IPS-NIHi11 (cell line): ENCODE results near the gene ELP2.
"Not testable (repeated sequence)": the region's sequence is repeated elsewhere in the genome, so short reads cannot be mapped to it uniquely, and the experiment has no call there.

ENCODE experiments used
- DNase-seq: peaks from one replicate; pipeline ENCODE4 v3.0.0; 2012; ENCODE audit warnings: mixed read lengths, low spot score

Gene ELP2

DNA sequence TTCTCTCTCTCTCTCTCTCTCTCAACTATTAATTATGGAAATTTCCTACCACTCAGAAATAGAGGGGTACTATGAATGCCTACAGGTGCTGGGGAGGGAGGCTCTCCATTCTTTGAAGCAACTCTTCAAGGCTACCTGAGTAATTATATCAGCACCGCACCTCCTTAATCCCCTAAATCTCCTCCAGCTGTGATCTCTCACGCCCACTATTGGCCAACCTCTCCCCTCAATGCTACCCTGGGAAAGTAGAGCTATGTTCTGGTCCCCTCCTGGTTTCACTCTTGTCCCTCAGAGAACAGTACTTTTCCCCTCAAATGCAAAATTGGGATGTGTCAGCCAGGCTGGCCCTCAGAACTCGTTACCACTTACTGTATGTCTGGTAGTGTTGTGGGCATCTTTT, 59.2 kb downstream of the ELP2 start:
- peak; percentile 37 for DNase-seq

DNA sequence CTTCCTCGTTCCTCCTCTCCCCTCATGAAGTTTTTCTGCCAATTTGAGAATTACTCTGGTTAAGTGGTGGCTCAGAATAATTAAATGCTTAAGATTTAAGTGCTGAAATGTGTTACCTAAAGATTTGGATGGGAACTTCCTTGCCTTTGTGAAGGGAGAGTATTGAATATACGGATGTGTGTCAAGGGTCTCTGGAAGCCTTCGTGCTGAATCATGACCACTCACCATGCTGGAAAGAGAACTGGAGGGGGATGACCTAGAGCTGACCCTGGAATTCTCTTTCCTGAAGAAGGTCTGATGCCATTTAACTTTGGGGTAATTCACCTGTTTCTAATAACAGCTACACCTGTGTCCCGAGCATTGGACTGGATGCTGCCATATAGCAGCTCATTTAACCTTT, 59.8 kb downstream of the ELP2 start:
- DNase-seq = no peak

DNA sequence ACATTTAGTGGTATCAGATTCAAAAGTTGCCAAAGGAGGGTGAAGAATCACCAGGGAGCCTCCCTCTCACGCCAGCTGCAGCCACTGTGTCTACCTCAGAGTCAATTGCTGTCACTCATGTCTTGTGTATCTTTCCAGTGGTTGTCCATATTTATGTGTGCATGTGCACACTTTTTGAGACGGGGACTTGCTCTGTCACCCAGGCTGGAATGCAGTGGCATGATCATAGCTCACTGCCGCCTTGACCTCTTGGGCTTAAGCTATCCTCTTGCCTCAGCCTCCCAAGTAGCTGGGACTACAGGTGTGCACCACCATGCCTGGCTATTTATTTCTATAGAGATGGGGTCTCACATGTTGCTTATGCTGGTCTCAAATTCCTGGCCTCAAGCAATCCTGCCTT, 61.6 kb downstream of the ELP2 start:
- DNase-seq = no peak

DNA sequence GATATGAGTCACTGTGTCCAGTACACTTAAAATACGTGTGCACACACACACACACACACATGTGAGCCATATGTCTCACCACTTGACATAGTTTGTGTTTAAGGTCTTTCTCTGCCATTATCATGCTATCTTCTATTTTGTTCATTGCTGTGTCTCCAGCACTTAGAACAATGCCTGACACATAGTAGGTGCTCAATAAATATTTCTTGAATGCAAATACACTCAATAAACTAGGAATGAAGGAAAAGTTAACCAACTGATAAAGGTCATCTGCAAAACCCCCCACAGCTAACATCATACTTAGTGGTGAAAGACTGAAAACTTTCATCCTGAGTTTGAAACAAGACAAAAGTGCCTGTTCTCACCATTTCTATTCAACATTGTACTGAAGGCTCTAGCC, 62.0 kb downstream of the ELP2 start:
- no peak for DNase-seq

DNA sequence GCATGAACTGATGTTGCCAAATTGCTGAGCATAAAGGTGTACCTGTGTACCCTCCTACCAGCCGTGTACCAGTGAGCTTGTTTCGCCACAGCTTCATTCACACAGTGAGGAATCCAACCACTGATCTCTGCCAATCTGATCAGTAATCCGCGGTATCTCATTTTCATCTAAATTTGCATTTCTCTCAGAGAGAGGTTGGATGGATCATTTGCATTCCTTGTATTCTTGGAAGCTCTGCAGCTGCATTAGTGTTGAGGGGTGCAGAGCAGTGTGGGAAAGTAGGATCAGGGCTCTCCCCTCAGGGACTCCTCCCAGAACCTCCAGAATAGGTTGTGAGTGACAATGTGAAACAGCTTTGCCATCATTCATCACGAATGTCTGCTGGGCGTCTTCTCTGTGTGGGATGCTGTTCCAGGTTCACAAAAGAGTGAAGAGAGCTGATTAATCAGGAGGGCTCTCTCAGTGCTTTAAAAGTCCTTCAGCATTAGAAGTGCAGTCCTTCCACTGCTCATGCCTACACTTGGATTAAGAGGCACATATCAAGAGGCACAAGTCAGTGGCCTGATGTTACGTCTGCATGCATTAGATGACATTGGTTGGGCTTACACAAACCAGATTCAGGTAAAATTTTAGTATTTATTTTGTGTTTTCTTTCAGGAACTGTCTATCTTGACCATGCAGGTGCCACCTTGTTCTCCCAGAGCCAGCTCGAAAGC, 65.1 kb downstream of the ELP2 start:
- DNase-seq = no peak

DNA sequence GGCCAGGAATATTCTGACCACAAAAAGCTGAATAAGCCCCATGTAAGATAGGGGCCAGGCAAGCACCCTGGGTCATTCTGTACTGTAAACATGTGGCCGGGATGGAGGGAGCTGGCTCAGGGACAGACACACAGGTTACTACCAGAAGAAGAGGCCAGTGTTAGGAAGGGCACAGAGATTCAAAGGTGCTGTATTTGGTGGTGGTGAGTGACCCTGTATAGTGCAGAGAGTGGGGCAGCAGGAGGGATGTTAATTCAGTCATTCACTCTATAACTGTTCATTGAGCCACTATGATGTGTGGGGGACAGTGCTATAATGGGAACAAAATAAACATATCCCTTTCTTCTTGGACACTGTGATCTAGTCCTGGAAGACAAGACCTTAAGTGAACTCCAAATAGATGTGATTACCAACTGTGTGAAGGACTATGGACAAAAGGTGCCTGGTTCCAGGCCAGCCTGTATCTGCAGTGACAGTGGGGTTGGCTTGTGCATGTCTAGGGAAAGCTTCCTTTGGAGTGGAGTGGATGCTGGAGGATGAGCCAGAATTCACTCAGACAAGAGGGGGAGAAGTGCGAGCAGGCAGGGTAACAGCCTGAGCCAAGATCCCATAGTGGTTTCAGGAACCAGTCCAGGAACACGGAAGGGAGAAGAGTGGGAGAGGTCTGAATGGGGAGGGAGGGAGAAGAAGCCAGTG, 65.9 kb downstream of the ELP2 start:
- DNase-seq = no peak

DNA sequence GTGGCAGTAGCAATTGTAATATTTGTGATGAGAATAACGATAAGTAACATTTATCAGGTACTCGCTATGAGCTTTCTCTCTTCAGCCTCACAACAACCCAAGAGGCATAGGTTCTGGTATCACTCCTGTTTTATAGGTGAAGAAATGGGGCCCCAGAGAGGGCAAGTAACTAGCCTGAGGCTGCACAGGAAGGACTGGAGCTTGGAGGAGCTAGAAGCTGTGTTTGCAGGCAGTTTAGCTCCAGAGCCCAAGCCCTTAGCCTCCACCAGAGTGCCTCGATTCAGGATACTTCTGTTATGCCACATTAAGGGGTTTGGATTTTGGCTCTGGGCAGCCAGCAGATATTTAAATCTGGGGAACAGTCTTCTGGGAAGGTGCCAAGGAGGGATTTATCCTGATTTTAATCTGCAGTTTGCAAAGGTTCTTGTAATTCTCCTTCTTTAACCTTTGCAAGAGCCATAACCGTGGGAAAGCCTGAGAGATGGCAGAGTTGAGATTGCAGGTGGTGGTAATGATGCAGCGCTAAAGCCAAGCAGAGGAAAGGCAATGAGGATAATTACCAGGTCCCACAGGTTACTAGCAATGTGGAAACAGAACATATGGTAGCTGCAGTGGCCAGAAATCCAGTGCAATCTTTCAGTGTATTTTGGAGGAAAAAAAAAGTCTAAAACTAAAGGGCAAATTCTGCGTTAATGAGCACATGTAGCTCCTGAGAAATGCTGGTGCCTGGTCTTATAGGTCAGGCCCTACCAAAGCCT, 66.7 kb downstream of the ELP2 start:
- no peak for DNase-seq

DNA sequence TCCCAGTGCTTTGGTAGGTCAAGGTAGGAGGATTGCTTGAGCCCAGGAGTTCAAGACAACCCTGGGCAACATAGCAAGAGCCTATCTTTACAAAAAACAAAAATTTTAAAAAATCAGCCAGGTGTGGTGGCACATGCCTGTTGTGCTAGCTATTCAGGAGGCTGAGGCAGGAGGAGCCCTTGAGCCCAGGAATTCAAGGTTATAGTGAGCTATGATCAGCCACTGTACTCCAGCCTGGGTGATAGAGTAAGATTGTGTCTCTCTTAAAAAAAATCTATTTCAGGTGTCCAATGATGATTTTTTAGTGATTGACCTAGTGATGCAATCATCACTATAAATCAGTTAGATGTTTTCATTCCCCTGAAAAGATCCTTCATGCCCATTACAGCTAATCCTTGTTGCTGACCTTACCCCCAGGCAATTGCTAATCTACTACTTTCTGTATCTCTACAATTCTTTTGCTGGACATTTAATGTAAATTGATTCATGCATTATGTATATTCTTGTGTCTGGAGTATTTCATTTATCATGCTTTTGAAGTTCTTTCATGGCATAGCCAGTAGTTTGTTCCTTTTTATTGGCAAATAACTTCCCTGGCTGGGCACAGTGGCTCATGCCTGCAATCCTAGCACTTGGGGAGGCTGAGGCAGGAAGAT, 67.9 kb downstream of the ELP2 start:
- DNase-seq = no peak

DNA sequence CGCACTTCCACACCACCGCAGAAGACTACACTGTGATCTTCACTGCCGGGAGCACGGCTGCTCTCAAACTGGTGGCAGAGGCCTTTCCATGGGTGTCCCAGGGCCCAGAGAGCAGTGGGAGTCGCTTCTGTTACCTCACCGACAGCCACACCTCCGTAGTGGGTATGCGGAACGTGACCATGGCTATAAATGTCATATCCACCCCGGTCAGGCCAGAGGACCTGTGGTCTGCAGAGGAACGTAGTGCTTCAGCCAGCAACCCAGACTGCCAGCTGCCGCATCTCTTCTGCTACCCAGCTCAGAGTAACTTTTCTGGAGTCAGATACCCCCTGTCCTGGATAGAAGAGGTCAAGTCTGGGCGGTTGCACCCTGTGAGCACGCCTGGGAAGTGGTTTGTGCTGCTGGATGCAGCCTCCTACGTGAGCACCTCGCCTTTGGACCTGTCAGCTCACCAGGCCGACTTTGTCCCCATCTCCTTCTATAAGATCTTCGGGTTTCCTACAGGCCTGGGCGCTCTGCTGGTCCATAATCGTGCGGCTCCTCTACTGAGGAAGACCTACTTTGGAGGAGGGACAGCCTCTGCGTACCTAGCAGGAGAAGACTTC, 70.1 kb downstream of the ELP2 start:
- no peak for DNase-seq

DNA sequence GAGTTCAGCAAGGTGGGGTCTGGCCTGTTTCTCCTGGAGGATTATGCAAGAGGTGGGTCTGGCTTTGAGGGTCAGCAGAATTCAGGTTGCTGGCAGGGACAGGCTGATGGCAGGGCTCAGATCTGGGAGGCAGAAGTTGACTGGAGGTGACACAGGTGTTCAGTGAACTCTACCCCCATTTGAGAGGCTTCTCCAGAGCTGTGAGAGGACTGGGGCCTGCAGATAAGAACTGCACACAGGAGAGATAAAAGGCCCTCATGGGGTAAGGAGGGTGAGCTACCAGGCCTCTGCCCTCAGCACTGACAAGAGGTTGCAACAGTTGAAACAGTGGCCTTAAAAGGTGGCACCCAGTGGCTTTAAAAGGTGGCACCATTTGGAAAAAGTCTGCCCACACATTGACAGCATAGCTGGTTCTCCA, 70.7 kb downstream of the ELP2 start:
- no peak for DNase-seq

DNA sequence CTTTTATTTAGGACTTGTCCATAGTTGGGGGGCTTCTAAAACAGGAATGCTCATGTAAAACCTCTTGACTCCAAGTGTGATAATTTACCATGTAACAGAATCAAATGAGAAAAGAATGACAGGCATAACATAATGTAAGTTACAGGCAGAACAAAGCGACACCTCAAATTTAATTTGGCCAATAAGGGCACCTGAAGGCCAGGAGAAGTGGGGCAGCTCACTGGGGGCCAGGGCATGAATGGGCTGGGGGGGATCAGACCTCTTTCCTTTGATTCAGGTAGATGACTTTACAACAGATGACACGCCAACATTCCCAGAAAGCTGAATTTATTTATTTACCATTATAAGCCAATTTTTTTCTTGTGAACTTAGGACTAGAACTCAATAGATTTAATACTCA, 72.1 kb downstream of the ELP2 start:
- DNase-seq = no peak

DNA sequence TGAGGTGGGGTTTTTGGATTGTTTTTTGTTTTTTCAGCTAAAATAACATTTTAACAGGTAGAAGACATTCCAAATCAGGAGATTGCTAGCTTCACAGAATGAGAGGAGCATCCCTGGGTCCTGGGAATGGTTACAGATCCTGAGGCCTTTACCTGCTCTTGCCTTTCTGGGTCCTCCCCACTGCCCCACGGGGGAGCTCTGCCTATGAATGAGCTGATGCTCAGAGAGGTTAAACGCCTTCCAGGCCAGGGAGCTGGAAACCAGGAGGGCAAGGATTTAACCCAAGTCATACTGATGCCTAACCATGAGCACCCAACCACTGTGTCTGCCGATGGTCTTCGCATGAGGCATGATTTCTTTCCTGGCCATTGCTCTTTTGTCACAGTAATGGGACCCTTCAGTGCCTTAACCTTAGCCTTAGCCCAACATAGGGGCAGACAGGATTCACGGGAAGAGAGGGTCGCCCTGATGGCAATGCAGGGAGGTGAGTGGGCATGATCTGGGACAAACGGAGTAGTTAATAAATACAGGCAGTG, 73.7 kb downstream of the ELP2 start:
- DNase-seq = no peak

DNA sequence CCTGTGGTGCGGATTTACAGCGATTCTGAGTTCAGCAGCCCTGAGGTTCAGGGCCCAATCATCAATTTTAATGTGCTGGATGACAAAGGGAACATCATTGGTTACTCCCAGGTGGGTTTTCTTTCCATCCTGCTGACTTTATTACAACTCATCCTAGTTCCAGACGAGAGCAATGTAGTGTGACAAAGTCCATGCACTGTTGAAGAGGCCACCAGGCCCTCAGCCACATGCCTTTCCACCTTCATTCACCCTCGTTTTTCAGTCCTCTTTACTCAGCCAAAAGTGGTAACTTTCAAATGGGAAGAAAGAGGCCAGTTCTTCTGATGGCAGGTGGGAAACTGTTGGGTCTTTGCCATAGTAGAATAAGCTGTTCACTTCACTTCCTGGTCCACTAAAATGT, 75.5 kb downstream of the ELP2 start:
- no peak for DNase-seq

DNA sequence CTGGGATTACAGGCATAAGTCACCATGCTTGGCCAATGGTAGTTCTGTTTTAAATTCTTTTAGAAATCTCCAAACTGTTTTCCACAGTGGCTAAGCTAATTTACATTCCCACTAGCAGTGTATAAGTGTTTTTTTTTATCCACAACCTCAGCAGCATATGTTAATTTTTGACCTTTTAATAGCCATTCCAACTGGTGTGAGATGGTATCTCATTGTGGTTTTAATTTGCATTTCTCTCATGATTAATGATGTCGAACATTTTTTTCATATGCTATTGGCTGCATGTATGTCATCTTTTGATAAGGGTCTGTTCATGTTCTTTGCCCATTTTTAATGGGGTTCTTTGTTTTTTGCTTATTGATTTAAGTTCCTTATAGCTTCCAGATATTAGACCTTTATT, 77.6 kb downstream of the ELP2 start:
- DNase-seq = no peak

DNA sequence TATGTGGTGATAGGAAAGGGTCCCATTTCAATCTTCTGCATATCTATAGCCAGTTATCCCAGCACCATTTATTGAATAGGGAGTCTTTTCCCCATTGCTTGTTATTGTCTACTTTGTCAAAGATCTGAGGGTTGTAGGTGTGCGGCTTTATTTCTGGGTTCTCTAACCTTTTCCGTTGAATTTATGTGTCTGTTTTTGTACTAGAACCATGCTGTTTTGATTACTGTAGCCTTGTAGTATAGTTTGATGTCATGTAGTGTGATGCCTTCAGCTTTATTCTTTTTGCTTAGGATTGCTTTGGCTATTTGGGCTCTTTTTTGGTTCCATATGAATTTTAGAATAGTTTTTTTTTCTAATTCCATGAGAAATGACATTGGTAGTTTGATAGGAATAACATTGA, 78.3 kb downstream of the ELP2 start:
- not testable (repeated sequence) for DNase-seq

DNA sequence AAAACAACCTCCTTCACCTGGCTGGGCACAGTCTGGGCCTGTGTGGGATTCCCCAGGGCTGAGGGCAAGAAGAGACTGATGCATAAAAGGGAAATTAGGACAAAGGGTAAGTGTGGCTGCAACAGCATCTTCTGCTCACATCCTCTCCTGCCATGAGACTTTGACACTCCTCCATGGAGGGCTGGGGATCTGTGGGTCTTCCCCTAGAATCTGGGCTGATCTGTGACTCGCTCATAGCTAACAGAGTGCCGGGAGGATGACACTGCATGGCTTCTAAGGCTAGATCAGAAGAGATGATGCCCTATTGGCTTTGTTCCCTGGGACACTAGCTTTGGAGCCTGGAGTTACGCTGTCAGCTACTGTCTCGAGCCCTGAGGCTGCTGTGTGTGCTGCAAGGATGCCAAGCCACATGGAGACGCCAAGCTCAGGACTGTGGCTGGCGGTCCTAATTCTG, 81.9 kb downstream of the ELP2 start:
- DNase-seq = no peak

DNA sequence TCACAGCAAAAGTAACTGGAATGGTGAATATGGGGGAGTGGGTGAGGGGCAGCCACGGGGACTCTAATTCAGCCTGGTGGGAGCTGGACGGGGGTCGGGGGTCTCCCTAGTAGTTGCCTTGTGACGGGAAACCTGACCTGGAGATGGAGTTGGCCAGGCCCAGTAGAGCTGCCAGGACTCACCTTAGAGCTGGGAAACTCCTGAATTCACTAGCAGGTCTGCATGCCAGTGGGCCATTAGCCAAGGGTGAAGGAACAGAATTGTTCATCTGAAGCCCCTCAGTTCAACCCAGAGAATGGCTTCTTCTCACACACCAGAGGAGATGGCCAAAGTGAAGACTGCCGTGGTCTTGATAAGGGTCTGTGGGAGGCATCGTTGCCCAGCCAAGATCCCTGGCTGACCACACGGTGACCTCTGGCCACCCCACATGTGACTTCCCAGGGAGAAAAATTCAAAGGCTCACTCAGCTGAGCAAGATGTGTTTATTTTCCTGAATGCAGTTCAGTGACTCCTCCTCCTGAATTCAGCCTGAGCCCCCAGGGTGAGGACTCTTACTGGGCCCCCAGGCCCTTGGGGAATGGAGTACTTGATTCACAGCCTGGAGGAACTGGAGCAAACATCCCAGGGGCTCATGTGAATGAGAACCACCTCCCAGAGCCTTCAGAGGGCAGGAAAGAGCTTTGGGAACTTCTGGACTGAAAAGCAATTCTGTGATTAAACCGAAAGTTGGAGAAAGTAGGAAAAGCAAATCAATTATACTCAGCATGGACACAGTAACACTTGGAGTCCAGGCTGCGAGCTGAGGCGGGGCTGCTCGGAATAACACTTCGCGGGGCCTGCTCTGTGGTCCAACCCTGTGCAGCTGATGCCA, 82.8 kb downstream of the ELP2 start:
- DNase-seq = no peak

DNA sequence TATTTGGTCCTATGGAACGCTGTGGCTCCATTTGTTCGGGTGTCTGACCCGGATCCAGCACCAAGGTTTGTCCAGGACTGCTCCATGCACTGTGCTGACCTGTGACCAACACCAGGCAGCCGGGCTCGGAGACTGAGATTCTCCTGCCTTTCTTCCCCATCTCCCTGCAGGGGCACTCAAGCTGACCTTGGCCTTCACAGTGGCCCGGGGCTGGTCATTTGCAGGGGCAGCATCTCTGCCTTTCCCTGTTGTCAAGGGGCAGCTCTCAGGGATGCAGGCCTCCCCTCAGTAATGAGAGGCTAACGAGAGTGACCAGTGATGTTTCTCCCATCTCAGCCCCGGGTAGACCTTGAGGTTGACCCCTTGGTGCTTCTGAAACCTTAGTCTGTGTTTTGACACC, 85.1 kb downstream of the ELP2 start:
- DNase-seq = no peak

DNA sequence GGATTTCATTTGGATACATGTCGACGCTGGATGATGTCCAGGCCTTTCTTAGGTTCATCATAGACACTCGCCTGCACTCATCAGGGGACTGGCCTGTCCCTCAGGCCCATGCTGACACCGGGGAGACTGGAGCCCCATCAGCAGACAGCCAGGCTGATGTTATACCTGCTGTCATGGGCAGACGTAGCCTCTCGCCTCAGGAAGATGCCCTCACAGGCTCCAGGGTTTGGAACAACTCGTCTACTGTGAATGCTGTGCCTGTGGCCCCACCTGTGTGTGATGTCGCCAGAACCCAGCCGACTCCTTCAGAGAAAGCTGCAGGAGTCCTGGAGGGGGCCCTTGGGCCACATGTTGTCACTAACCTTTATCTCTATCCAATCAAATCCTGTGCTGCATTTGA, 85.9 kb downstream of the ELP2 start:
- DNase-seq = no peak

DNA sequence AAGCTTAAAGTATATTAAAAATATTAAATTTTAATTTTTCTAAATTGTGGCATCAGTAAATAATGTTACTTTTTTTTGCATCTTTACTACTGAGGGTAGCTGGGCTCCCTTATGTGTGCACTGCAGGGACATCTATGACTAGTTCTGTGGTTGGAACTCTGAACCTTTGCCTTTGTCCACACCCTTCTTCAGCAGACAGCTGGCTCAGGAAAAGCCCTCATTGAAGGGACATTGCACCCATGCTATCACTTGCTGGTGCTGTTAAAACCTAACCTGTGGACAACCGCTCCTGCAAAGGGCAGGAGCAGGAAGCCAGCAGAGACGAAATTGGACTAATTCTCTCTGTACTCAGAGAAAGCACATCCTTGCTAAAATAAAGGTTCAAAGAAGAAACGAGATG, 87.6 kb downstream of the ELP2 start:
- DNase-seq = no peak

DNA sequence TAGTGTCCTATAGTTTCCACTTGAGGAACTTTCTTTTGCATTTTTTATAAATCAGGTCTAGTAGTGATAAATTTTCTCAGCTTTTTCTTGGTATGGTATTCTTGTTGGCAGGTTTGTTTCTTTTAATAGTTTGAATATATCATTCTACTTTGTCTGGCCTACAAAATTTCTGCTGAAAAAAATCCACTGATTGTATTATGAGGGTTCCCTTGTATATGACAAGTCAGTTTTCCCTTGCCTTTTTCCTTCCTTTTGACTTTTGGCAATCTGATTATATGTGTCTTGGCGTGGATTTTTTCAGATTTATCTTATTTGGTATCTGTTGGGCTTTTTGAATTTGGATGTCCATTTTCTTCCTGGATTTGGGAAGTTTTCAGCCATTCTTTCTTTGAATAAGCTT, 99.5 kb downstream of the ELP2 start:
- DNase-seq = no peak
